GM19240 (cell line): ENCODE results near the gene SPON1.
A peak's percentile ranks its signal among the peaks of the same experiment; 100 is the strongest.
"Not testable (repeated sequence)": the region's sequence is repeated elsewhere in the genome, so short reads cannot be mapped to it uniquely, and the experiment has no call there.

Experiments
- DNase-seq: peaks from one replicate; pipeline ENCODE4 v3.0.0; 2011; ENCODE audit warnings: low spot score; ENCODE audit not compliant: insufficient read length

Gene SPON1

GRCh38 chr11:14267861-14268635 lies 305.5 kb downstream of the SPON1 start:
- no peak for DNase-seq

GRCh38 chr11:14269692-14270573 lies 307.4 kb downstream of the SPON1 start:
- no peak for DNase-seq

GRCh38 chr11:14270690-14271542 lies 308.4 kb downstream of the SPON1 start:
- DNase-seq: peak; percentile 48

- DNase-seq: no peak
Measured at GRCh38 chr11:14273895-14274294, 311.4 kb downstream of the SPON1 start.

- no peak for DNase-seq
Measured at GRCh38 chr11:14275076-14275475, 312.6 kb downstream of the SPON1 start.

- DNase-seq: not testable (repeated sequence)
Measured at GRCh38 chr11:14278869-14279268, 316.3 kb downstream of the SPON1 start.

GRCh38 chr11:14288189-14288935 lies 325.8 kb downstream of the SPON1 start:
- DNase-seq: no peak

GRCh38 chr11:14290422-14290821 lies 327.9 kb downstream of the SPON1 start:
- DNase-seq: no peak

GRCh38 chr11:14299921-14300320 lies 337.4 kb downstream of the SPON1 start:
- no peak for DNase-seq

GRCh38 chr11:14300661-14301304 lies 338.3 kb downstream of the SPON1 start:
- DNase-seq: no peak

GRCh38 chr11:14304601-14305000 lies 342.1 kb downstream of the SPON1 start:
- no peak for DNase-seq

- DNase-seq: no peak
Measured at GRCh38 chr11:14305649-14306048, 343.1 kb downstream of the SPON1 start.

- DNase-seq: no peak
Measured at GRCh38 chr11:14306481-14306880, 344.0 kb downstream of the SPON1 start.

GRCh38 chr11:14308114-14308896 lies 345.8 kb downstream of the SPON1 start:
- DNase-seq: no peak

- no peak for DNase-seq
Measured at GRCh38 chr11:14308897-14309387, 346.4 kb downstream of the SPON1 start.

- no peak for DNase-seq
Measured at GRCh38 chr11:14309425-14310192, 347.1 kb downstream of the SPON1 start.

GRCh38 chr11:14310679-14311078 lies 348.2 kb downstream of the SPON1 start:
- DNase-seq: no peak

- no peak for DNase-seq
Measured at GRCh38 chr11:14312736-14313438, 350.4 kb downstream of the SPON1 start.
